ENCODE results near the gene SPINK8. TPM values are rescaled to one million over a fixed set of nuclear protein-coding genes. Genes with fewer than 3 reads are reported as not detected.

SPINK8 gene
- total RNA-seq, 1 experiment from 2014 or later, result not detected

- Mint-ChIP-seq H3K36me3 (ENCODE audit: insufficient read depth, unreplicated experiment) (no peaks in the 10 kb centered on the region), H3K4me1 (ENCODE audit: insufficient read depth, unreplicated experiment) (no peaks in the 10 kb centered on the region), H3K4me3 (ENCODE audit: unreplicated experiment) (no peak overlapping the region), H3K27ac (ENCODE audit: low read depth, unreplicated experiment) (no peak overlapping the region), H3K9me3 (ENCODE audit: unreplicated experiment) (no peaks in the 10 kb centered on the region), H3K27me3 (ENCODE audit: insufficient read depth, unreplicated experiment) (no peaks in the 10 kb centered on the region)
- POLR2A ChIA-PET, result no interaction called here
- intact Hi-C loops (cut with micrococcal nuclease), result no loop called here
- DNase-seq (ENCODE audit: unreplicated experiment), result no peak
- no TSS peak for BruUV-seq (replicated peaks)
- CTCF ChIA-PET, result no interaction called here
- no peak for TF ChIP-seq CTCF (IDR thresholded peaks at IDR 0.05; ENCODE audit: unreplicated experiment)
These were observed 36.9 kb upstream of the SPINK8 start for GRCh38 chr3:48370333-48370713.

- no peak for DNase-seq (ENCODE audit: unreplicated experiment)
- H3K36me3 Mint-ChIP-seq (ENCODE audit: insufficient read depth, unreplicated experiment), result no peaks in the 10 kb centered on the region
- peaks cover 4% of the 10 kb centered on the region for H3K9me3 Mint-ChIP-seq (ENCODE audit: unreplicated experiment)
- intact Hi-C loops (cut with micrococcal nuclease), result no loop called here
- H3K27ac Mint-ChIP-seq (ENCODE audit: low read depth, unreplicated experiment), result no peak overlapping the region
- POLR2A ChIA-PET, result no interaction called here
- CTCF ChIA-PET, result no interaction called here
- no peak for TF ChIP-seq CTCF (IDR thresholded peaks at IDR 0.05; ENCODE audit: unreplicated experiment)
- H3K27me3 Mint-ChIP-seq (ENCODE audit: insufficient read depth, unreplicated experiment), result no peaks in the 10 kb centered on the region
- H3K4me3 Mint-ChIP-seq (ENCODE audit: unreplicated experiment), result no peak overlapping the region
- BruUV-seq (replicated peaks), result no TSS peak
- no peaks in the 10 kb centered on the region for H3K4me1 Mint-ChIP-seq (ENCODE audit: insufficient read depth, unreplicated experiment)
These were observed 36.4 kb upstream of the SPINK8 start for GRCh38 chr3:48369693-48370332.

- Mint-ChIP-seq H3K4me1 (ENCODE audit: insufficient read depth, unreplicated experiment) (no peaks in the 10 kb centered on the region), H3K9me3 (ENCODE audit: unreplicated experiment) (peaks cover 9% of the 10 kb centered on the region), H3K27ac (ENCODE audit: low read depth, unreplicated experiment) (no peak overlapping the region), H3K36me3 (ENCODE audit: insufficient read depth, unreplicated experiment) (no peaks in the 10 kb centered on the region), H3K27me3 (ENCODE audit: insufficient read depth, unreplicated experiment) (no peaks in the 10 kb centered on the region), H3K4me3 (ENCODE audit: unreplicated experiment) (no peak overlapping the region)
- no TSS peak for BruUV-seq (replicated peaks)
- ChIA-PET CTCF (interaction anchor here (2.9 kb wide), 1 partner anchor 69 kb away, joined by 9 read pairs; no protein-coding TSS in a partner anchor), POLR2A (interaction anchor here (0.5 to 0.6 kb wide), 2 partner anchors 20 to 25 kb away, joined by 3 read pairs; no protein-coding TSS in a partner anchor)
- TF ChIP-seq CTCF (IDR thresholded peaks at IDR 0.05; ENCODE audit: unreplicated experiment), result no peak
- DNase-seq (ENCODE audit: unreplicated experiment), result no peak
- intact Hi-C loops (cut with micrococcal nuclease), result no loop called here
These were observed 33.7 kb upstream of the SPINK8 start for GRCh38 chr3:48367201-48367600.

- Mint-ChIP-seq H3K27me3 (ENCODE audit: insufficient read depth, unreplicated experiment) (peaks cover 4% of the 10 kb centered on the region), H3K4me3 (ENCODE audit: unreplicated experiment) (no peak overlapping the region), H3K9me3 (ENCODE audit: unreplicated experiment) (peaks cover 26% of the 10 kb centered on the region), H3K4me1 (ENCODE audit: insufficient read depth, unreplicated experiment) (no peaks in the 10 kb centered on the region), H3K27ac (ENCODE audit: low read depth, unreplicated experiment) (no peak overlapping the region), H3K36me3 (ENCODE audit: insufficient read depth, unreplicated experiment) (no peaks in the 10 kb centered on the region)
- intact Hi-C loops (cut with micrococcal nuclease), result no loop called here
- no peak for TF ChIP-seq CTCF (IDR thresholded peaks at IDR 0.05; ENCODE audit: unreplicated experiment)
- CTCF ChIA-PET, result no interaction called here
- no TSS peak for BruUV-seq (replicated peaks)
- no peak for DNase-seq (ENCODE audit: unreplicated experiment)
- POLR2A ChIA-PET, result no interaction called here
These were observed 31.4 kb upstream of the SPINK8 start for GRCh38 chr3:48364840-48365239.
